HG03521 (cell line): ENCODE measurements around the gene RIT1.

Experiments used
- ATAC-seq: cut with Tn5 transposase; IDR thresholded peaks from one replicate; pipeline ENCODE4 v1.9.1; 2021; ENCODE audit warnings: mild to moderate bottlenecking, moderate library complexity; ENCODE audit not compliant: unreplicated experiment

Gene RIT1

GRCh38 chr1:155911156-155912055 is at the start of gene RIT1:
Gene RIT1, minus strand, starts transcription at chr1:155911349. Its CDS starts 588 bp downstream, at chr1:155910761.
- peak; percentile 85 for ATAC-seq

- no peak for ATAC-seq
Measured at GRCh38 chr1:155960081-155960745, 49.1 kb upstream of the RIT1 start.

GRCh38 chr1:155957411-155957915 is 46.3 kb upstream of the RIT1 start:
- no peak for ATAC-seq

GRCh38 chr1:155954645-155955044 is 43.5 kb upstream of the RIT1 start:
- ATAC-seq = no peak

- ATAC-seq = no peak
Measured at GRCh38 chr1:155952505-155952890, 41.3 kb upstream of the RIT1 start.

- ATAC-seq = no peak
Measured at GRCh38 chr1:155951753-155952504, 40.8 kb upstream of the RIT1 start.

GRCh38 chr1:155950829-155951228 is 39.7 kb upstream of the RIT1 start:
- ATAC-seq = no peak

- ATAC-seq = no peak
Measured at GRCh38 chr1:155947741-155948140, 36.6 kb upstream of the RIT1 start.

GRCh38 chr1:155947292-155947691 is 36.1 kb upstream of the RIT1 start:
- no peak for ATAC-seq

- ATAC-seq = no peak
Measured at GRCh38 chr1:155946633-155947219, 35.6 kb upstream of the RIT1 start.

- ATAC-seq = no peak
Measured at GRCh38 chr1:155944444-155944799, 33.3 kb upstream of the RIT1 start.

- ATAC-seq = no peak
Measured at GRCh38 chr1:155942578-155943141, 31.5 kb upstream of the RIT1 start.

GRCh38 chr1:155941845-155942531 is 30.8 kb upstream of the RIT1 start:
- ATAC-seq = no peak

- no peak for ATAC-seq
Measured at GRCh38 chr1:155940993-155941844, 30.1 kb upstream of the RIT1 start, which contains the start of gene RXFP4. Gene RXFP4, plus strand, starts transcription at chr1:155941638. Its CDS starts 72 bp downstream, at chr1:155941710.

- no peak for ATAC-seq
Measured at GRCh38 chr1:155940482-155940992, 29.4 kb upstream of the RIT1 start.

- no peak for ATAC-seq
Measured at GRCh38 chr1:155938220-155938627, 27.1 kb upstream of the RIT1 start.

- ATAC-seq = no peak
Measured at GRCh38 chr1:155934936-155935590, 23.9 kb upstream of the RIT1 start.
